Measurements from ENCODE around the gene TTLL13. TPM values are rescaled to one million over a fixed set of nuclear protein-coding genes. Genes with fewer than 3 reads are reported as not detected.

The TTLL13 gene
- total and polyA plus RNA-seq, 12 donors, result 0.09 to 0.78 (median 0.24) TPM; not detected in 4

GRCh38 chr15:90217671-90218394 lies 31.5 kb upstream of the TTLL13 start:
- Histone ChIP-seq H3K27ac (no peak overlapping the region), H3K4me3 (no peak overlapping the region), H3K27me3 (no peaks in the 10 kb centered on the region), H3K9me3 (no peaks in the 10 kb centered on the region), H3K4me1 (peaks cover 2 to 27% (median 15%) of the 10 kb centered on the region in 9 donors), H3K36me3 (peaks cover 0 to 54% (median 0%) of the 10 kb centered on the region in 9 donors)
- TF ChIP-seq, protein P1, sequence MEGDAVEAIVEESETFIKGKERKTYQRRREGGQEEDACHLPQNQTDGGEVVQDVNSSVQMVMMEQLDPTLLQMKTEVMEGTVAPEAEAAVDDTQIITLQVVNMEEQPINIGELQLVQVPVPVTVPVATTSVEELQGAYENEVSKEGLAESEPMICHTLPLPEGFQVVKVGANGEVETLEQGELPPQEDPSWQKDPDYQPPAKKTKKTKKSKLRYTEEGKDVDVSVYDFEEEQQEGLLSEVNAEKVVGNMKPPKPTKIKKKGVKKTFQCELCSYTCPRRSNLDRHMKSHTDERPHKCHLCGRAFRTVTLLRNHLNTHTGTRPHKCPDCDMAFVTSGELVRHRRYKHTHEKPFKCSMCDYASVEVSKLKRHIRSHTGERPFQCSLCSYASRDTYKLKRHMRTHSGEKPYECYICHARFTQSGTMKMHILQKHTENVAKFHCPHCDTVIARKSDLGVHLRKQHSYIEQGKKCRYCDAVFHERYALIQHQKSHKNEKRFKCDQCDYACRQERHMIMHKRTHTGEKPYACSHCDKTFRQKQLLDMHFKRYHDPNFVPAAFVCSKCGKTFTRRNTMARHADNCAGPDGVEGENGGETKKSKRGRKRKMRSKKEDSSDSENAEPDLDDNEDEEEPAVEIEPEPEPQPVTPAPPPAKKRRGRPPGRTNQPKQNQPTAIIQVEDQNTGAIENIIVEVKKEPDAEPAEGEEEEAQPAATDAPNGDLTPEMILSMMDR (IDR thresholded peaks at IDR 0.05), result no peak
- intact Hi-C loops (cut with DNase I), result loop anchor here in 1 of 10 donors (5.0 kb wide), 1 partner anchor 36 kb away; no protein-coding TSS in a partner anchor
- ATAC-seq (no peak), DNase-seq (no peak)
- 73 to 95% methylated on average over 9 of the region's 9 CpGs for WGBS, 2 donors

GRCh38 chr15:90219421-90220141 lies 29.8 kb upstream of the TTLL13 start:
- peak in 7 of 8 donors; percentile 23 to 67 (median 57) for ATAC-seq
- DNase-seq, result peak in 1 of 2 donors; percentile 60
- H3K4me3 ChIP-seq, result no peak overlapping the region
- H3K27ac ChIP-seq, result peak overlapping the region in 1 of 10 donors; percentile 3
- no peaks in the 10 kb centered on the region for H3K27me3 ChIP-seq
- H3K36me3 ChIP-seq, result peaks cover 0 to 71% (median 6%) of the 10 kb centered on the region in 9 donors
- no peaks in the 10 kb centered on the region for H3K9me3 ChIP-seq
- 63 to 66% methylated on average over 17 of the region's 17 CpGs for WGBS, 2 donors
- intact Hi-C loops (cut with DNase I), result loop anchor here in 5 of 10 donors (2.0 to 10.0 kb wide), 5 partner anchors 35 to 325 kb away; partner anchors contain the start of gene AP3S2 (in 2 of the 5)
- TF ChIP-seq, protein P1 (IDR thresholded peaks at IDR 0.05), result peak; percentile 49 to 78 (median 71)
- peaks cover 2 to 14% (median 11%) of the 10 kb centered on the region in 9 donors for H3K4me1 ChIP-seq

DNA sequence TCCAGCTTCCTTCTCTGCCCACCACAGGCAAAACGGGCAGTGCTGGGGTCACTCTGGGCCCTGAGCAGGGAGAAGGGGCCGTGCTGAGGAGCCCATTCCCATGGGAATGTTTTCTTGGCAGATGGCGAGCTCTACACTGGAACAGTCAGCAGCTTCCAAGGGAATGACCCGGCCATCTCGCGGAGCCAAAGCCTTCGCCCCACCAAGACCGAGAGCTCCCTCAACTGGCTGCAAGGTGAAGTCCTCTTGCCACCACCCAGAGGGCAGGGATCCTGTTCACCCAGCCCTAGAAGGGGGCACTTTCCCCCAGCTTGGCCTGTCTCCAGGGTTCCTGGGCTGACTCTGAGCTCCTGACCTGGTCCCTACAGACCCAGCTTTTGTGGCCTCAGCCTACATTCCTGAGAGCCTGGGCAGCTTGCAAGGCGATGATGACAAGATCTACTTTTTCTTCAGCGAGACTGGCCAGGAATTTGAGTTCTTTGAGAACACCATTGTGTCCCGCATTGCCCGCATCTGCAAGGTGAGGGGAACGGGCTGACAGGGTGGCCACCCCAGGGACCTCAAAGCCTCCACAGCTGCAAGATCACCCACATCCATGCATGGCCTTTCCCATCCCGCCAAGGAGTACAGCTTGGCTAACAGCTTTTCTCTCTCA lies 28.0 kb upstream of the TTLL13 start:
- Histone ChIP-seq H3K27me3 (no peaks in the 10 kb centered on the region), H3K4me3 (no peak overlapping the region), H3K9me3 (no peaks in the 10 kb centered on the region), H3K27ac (peak overlapping the region in 8 of 10 donors; percentile 20 to 66 (median 51)), H3K4me1 (peaks cover 2 to 14% (median 9%) of the 10 kb centered on the region in 9 donors), H3K36me3 (peaks cover 0 to 89% (median 7%) of the 10 kb centered on the region in 9 donors)
- TF ChIP-seq, protein P1 (IDR thresholded peaks at IDR 0.05), result peak; percentile 52 to 82 (median 75)
- intact Hi-C loops (cut with DNase I), result loop anchor here in 4 of 10 donors (2.0 to 10.0 kb wide), 4 partner anchors 37 to 327 kb away; partner anchors contain the start of gene AP3S2 (in 2 of the 4)
- ATAC-seq (peak; percentile 73 to 87 (median 85)), DNase-seq (peak; percentile 76 to 77)
- WGBS, 2 donors, result 34 to 39% methylated on average over 13 to 14 of the region's 14 CpGs

- DNase-seq (no peak), ATAC-seq (no peak)
- intact Hi-C loops (cut with DNase I), result loop anchor here in 2 of 10 donors (10.0 kb wide), 2 partner anchors 128 to 328 kb away; partner anchors contain the start of gene AP3S2 (in 2 of the 2)
- H3K27me3 ChIP-seq, result no peaks in the 10 kb centered on the region
- H3K9me3 ChIP-seq, result no peaks in the 10 kb centered on the region
- peaks cover 0 to 93% (median 13%) of the 10 kb centered on the region in 9 donors for H3K36me3 ChIP-seq
- peaks cover 2 to 14% (median 9%) of the 10 kb centered on the region in 9 donors for H3K4me1 ChIP-seq
- H3K27ac ChIP-seq, result no peak overlapping the region
- 89 to 96% methylated on average over 2 of the region's 2 CpGs for WGBS, 2 donors
- TF ChIP-seq, protein P1 (IDR thresholded peaks at IDR 0.05), result no peak
- H3K4me3 ChIP-seq, result no peak overlapping the region
These were observed 26.8 kb upstream of the TTLL13 start for GRCh38 chr15:90222547-90222946.

All from heart right ventricle (tissue), 16 donors.